Measurements from ENCODE around the gene SRGAP2. TPM values are rescaled to one million over a fixed set of nuclear protein-coding genes. Genes with fewer than 3 reads are reported as not detected.
"Not testable (repeated sequence)": the region's sequence is repeated elsewhere in the genome, so short reads cannot be mapped to it uniquely, and the experiment has no call there.

The SRGAP2 gene
- total and polyA plus RNA-seq, 4 donors = 69.2 to 96.9 (median 85.4) TPM

DNA sequence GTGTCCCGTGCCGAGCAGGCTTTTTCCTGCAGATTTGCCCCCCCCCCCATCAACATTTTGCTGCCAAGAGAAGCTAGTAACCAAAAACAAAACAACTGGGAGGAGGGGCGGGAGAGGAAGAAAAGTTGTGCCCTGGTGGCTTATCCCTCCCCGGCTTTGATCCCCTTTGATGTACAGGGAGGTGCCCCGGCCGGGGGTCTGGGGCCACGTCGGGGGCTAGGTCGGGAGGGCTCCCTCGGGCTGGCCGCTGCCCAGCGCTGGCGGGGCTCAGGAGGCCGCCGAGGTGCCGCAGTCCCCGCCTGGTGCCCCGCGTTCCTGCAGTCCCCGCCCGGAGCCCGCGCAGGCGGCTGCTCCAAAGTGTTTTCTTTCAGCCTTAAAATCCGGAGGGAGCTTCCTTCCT, 1.5 kb downstream of the SRGAP2 start:
- not testable (repeated sequence) for H3K9me3 ChIP-seq (ENCODE audit: control insufficient read depth, insufficient read depth, low read length); H3K36me3 ChIP-seq (ENCODE audit: control insufficient read depth, insufficient read depth, low read length); H3K27ac ChIP-seq (ENCODE audit: low read depth, low read length); H3K4me1 ChIP-seq (ENCODE audit: control insufficient read depth, insufficient read depth, low read length); H3K27me3 ChIP-seq (ENCODE audit: control insufficient read depth, insufficient read depth, low read length)
- H3K4me3 ChIP-seq (ENCODE audit: low read depth, low read length) = peak overlapping the region; percentile 9
- DNase-seq (ENCODE audit: low read depth in 4 of 6, low spot score in 6 of 6) = peak in 2 of 6 donors; percentile 6 to 54
- 0% methylated on average over 2 of the region's 25 CpGs for WGBS (ENCODE audit: insufficient coverage)

DNA sequence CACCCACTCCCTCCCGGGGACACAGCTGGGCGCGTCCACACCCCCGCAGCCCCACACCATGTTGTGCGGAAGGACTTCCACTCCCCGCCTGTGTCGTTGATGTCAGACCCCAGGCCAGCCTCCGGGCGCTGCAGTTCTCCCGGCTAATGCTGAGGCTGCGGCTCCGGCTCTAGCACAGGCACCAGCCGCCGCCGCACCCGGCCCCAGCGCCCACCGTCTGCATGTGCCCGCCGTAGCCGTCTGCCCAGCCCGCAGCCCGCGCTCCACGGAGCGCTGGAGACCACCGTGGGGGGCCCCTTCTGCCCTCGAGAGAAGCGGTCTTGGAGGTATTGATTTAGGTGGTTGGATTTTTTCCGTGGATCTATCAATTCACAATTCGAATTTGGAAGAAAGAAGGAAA, 2.2 kb downstream of the SRGAP2 start:
- not testable (repeated sequence) for H3K4me1 ChIP-seq (ENCODE audit: control insufficient read depth, insufficient read depth, low read length); H3K9me3 ChIP-seq (ENCODE audit: control insufficient read depth, insufficient read depth, low read length); DNase-seq (ENCODE audit: low read depth in 4 of 6, low spot score in 6 of 6); H3K36me3 ChIP-seq (ENCODE audit: control insufficient read depth, insufficient read depth, low read length); H3K4me3 ChIP-seq (ENCODE audit: low read depth, low read length); H3K27me3 ChIP-seq (ENCODE audit: control insufficient read depth, insufficient read depth, low read length); H3K27ac ChIP-seq (ENCODE audit: low read depth, low read length)
- WGBS (ENCODE audit: insufficient coverage) = no CpG with 5 or more reads among the region's 31 CpGs

DNA sequence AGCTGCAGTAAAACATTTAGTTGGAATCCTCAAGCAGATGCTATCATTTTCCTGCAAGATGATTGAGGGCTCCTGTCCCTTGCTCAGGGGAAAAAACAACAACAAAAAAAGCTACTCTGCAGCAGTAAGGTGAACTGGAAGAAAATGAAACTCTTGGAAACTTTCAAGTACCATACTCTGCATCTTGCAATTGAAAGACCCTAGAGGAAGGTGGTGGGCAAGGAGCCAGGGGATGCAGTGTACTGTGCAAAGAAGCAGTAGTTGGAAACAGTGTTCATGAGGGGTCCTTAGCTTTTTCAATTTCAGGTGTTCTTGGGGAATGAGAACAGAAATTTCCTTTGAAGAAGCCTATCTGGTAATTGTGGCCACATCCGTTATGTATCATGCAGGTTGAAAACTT, 7.5 kb downstream of the SRGAP2 start:
- H3K4me1 ChIP-seq (ENCODE audit: control insufficient read depth, insufficient read depth, low read length); H3K9me3 ChIP-seq (ENCODE audit: control insufficient read depth, insufficient read depth, low read length); H3K4me3 ChIP-seq (ENCODE audit: low read depth, low read length); H3K27me3 ChIP-seq (ENCODE audit: control insufficient read depth, insufficient read depth, low read length); H3K36me3 ChIP-seq (ENCODE audit: control insufficient read depth, insufficient read depth, low read length); H3K27ac ChIP-seq (ENCODE audit: low read depth, low read length): not testable (repeated sequence)
- no CpG with 5 or more reads among the region's 1 CpG for WGBS (ENCODE audit: insufficient coverage)
- peak in 2 of 6 donors; percentile 17 to 44 for DNase-seq (ENCODE audit: low read depth in 4 of 6, low spot score in 6 of 6)

DNA sequence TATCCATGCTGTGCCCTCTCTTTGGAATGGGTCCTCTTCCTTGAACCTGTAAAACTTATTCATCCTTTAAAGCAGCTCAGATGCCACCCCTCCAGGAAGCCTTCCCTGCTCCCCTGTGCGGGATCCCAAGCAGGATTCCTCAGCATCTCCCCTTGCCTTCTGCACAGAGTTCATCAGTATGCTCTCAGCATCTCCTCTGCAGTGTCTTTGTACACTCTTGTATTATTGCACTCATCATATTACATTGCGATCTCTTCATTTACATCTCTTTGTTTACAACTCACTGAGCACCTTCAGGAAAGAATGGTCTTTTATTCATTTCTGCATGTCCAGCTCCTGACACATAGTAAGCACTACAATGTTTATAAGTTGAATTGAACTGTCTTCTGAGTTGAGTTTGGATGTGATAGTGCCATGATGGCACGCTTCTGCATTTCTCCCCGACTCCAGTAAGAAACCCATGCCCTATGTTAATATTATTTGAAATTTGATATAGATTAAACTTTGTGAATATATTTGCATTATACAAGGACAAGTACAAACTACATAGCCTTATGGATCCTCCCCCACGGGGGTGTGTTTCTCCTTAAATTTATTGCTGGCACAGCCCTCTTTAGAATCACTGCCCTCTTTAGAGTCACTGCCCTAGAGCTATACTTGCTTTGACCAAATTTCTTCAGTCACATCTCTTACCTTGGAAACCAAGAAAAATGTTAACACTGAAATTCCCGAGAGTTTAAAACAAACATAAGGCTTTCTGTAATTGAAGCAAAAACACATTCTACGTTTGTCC, 12.5 kb downstream of the SRGAP2 start:
- H3K36me3 ChIP-seq (ENCODE audit: control insufficient read depth, insufficient read depth, low read length); H3K4me3 ChIP-seq (ENCODE audit: low read depth, low read length); H3K4me1 ChIP-seq (ENCODE audit: control insufficient read depth, insufficient read depth, low read length); H3K27ac ChIP-seq (ENCODE audit: low read depth, low read length); H3K9me3 ChIP-seq (ENCODE audit: control insufficient read depth, insufficient read depth, low read length); H3K27me3 ChIP-seq (ENCODE audit: control insufficient read depth, insufficient read depth, low read length); DNase-seq (ENCODE audit: low read depth in 4 of 6, low spot score in 6 of 6): not testable (repeated sequence)
- WGBS (ENCODE audit: insufficient coverage) = no CpG with 5 or more reads among the region's 7 CpGs

DNA sequence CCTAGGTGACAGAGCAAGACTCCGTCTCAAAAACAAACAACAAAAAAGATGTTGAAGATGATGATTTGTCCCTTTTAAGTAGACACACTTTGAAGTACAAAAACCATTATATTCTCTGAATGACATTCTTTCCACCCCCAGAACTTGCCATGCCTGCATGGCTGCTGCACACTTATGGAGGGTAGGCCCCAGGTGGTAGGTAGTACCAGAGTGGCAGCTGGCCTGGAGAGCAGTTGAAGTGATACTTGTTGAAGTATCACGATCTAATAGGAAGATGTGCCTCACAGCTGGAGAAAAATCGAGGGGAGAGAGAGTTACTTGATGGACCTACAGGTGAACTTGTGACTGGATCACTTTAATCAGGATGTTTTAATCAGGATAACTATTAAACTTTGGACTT, 14.9 kb downstream of the SRGAP2 start:
- no CpG with 5 or more reads among the region's 3 CpGs for WGBS (ENCODE audit: insufficient coverage)

DNA sequence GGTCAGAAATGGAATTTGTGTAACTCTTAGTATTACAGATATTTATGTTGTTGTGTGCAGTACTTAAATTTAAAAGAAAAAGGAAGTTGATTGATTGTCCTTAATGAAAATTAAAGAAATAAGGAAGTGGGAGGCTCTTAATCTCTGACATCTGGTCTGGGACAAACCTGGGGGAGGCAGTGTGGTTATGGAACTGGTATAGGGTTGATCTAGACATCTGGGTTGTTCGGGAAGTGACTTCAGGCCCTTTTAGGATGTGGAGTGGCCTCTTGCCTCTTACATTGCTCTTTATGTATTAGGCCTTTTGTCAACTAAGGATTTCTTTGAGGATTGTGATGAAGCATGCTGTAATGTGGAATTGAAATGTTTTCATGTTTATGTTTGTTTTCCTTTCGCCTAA, 15.4 kb downstream of the SRGAP2 start:
- not testable (repeated sequence) for H3K9me3 ChIP-seq (ENCODE audit: control insufficient read depth, insufficient read depth, low read length); H3K27ac ChIP-seq (ENCODE audit: low read depth, low read length); H3K36me3 ChIP-seq (ENCODE audit: control insufficient read depth, insufficient read depth, low read length); H3K4me1 ChIP-seq (ENCODE audit: control insufficient read depth, insufficient read depth, low read length); H3K27me3 ChIP-seq (ENCODE audit: control insufficient read depth, insufficient read depth, low read length); DNase-seq (ENCODE audit: low read depth in 4 of 6, low spot score in 6 of 6); H3K4me3 ChIP-seq (ENCODE audit: low read depth, low read length)
- no CpG with 5 or more reads among the region's 2 CpGs for WGBS (ENCODE audit: insufficient coverage)

More for the DNA sequence above, 14.9 kb downstream of the SRGAP2 start:
- H3K4me1 ChIP-seq (ENCODE audit: control insufficient read depth, insufficient read depth, low read length); H3K27ac ChIP-seq (ENCODE audit: low read depth, low read length); H3K9me3 ChIP-seq (ENCODE audit: control insufficient read depth, insufficient read depth, low read length); H3K27me3 ChIP-seq (ENCODE audit: control insufficient read depth, insufficient read depth, low read length); H3K36me3 ChIP-seq (ENCODE audit: control insufficient read depth, insufficient read depth, low read length); DNase-seq (ENCODE audit: low read depth in 4 of 6, low spot score in 6 of 6); H3K4me3 ChIP-seq (ENCODE audit: low read depth, low read length): not testable (repeated sequence)

DNA sequence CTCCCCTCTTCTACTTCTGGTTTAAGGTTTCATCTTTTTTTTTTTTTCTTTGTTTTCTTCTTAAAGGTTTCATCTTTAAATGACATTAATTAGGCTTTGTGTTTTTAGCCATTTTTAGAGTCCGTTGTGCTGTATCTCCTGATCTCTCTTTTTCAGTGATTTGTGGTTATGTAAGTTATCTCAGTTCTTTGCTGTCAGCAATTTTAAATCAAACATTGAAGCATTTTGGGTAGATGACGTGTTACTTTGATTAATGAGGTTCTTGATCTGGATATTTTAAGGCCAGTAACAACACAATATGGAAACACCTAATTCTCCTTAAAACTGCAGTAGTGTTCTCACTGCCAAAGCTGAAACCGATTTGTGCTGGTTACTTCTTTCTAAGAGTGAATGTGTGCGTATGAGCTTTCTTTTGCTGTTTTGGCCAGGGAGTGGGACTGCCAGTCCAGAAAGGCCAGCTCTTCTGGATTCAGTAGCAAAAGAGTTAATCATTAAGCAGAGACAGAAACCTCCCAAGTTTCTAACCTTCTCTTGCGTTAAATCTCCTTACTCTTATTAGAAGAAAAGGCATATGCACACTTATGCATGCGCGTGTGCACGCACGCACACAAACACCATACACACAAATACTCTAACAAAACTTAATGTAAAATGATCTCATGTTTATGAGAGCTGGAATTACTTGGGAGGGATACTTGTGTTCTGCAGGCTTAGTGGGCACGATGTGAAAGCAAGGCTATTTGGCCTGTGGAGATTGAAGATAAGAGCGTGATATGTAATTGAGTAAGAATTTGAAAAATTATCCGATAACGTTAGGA, 16.4 kb downstream of the SRGAP2 start:
- H3K36me3 ChIP-seq (ENCODE audit: control insufficient read depth, insufficient read depth, low read length); DNase-seq (ENCODE audit: low read depth in 4 of 6, low spot score in 6 of 6): not testable (repeated sequence)
- WGBS (ENCODE audit: insufficient coverage) = no CpG with 5 or more reads among the region's 13 CpGs

DNA sequence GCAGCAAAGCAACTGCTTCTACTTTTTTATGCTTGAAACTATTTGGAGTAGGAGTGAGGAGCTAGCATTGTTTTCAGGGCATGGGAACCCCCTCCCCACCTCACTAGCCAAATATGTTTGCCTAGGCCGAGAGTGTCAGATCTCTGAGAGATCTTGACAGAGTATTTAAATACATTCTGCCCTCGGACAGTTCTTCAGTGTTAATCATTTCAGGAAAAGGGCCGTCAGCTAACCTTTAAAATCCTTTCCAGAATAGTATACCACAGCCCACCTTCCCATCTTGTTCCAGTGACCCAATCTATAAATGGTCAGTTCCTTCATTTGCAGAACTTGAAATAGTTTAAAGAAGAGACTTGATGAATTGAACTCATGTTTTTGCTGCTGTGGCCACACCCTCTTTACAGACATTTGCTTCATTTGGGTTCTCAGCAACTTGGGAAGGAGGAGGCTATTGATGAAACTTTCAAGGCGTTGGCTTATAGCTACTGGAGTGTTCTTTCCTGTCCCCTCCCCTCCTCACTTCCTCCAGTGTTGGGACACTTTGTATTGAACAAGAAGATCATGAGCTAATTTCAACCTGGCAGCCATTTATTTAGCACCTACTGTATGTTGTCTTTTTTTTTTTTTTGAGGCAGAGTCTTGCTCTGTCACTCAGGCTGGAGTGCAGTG, 17.1 kb downstream of the SRGAP2 start:
- not testable (repeated sequence) for DNase-seq (ENCODE audit: low read depth in 4 of 6, low spot score in 6 of 6); H3K4me3 ChIP-seq (ENCODE audit: low read depth, low read length); H3K4me1 ChIP-seq (ENCODE audit: control insufficient read depth, insufficient read depth, low read length); H3K9me3 ChIP-seq (ENCODE audit: control insufficient read depth, insufficient read depth, low read length); H3K36me3 ChIP-seq (ENCODE audit: control insufficient read depth, insufficient read depth, low read length); H3K27me3 ChIP-seq (ENCODE audit: control insufficient read depth, insufficient read depth, low read length)
- WGBS (ENCODE audit: insufficient coverage) = no CpG with 5 or more reads among the region's 4 CpGs
- H3K27ac ChIP-seq (ENCODE audit: low read depth, low read length) = peak overlapping the region; percentile 47

More for the DNA sequence above, 16.4 kb downstream of the SRGAP2 start:
- H3K4me1 ChIP-seq (ENCODE audit: control insufficient read depth, insufficient read depth, low read length); H3K4me3 ChIP-seq (ENCODE audit: low read depth, low read length); H3K27me3 ChIP-seq (ENCODE audit: control insufficient read depth, insufficient read depth, low read length); H3K9me3 ChIP-seq (ENCODE audit: control insufficient read depth, insufficient read depth, low read length): not testable (repeated sequence)
- peak overlapping the region; percentile 47 for H3K27ac ChIP-seq (ENCODE audit: low read depth, low read length)

DNA sequence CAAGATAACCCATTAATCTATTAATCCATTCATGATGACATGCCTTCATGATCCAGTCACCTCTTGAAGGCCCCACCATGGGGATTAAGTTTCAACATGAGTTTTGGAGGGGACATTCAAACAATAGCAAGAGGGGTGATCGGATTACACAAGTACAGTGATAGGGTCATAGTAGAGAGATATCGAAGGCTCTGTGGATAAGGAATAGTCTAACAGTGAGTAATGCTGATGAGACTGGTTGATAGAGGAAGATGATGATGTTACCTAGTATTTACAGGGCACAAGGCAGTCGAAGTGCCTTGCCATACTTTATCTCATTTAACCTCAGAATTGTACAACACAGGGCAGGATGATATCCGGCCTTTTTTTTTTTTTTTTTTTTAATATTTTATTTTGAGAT, 18.2 kb downstream of the SRGAP2 start:
- not testable (repeated sequence) for H3K4me1 ChIP-seq (ENCODE audit: control insufficient read depth, insufficient read depth, low read length); H3K4me3 ChIP-seq (ENCODE audit: low read depth, low read length); H3K27me3 ChIP-seq (ENCODE audit: control insufficient read depth, insufficient read depth, low read length); DNase-seq (ENCODE audit: low read depth in 4 of 6, low spot score in 6 of 6); H3K36me3 ChIP-seq (ENCODE audit: control insufficient read depth, insufficient read depth, low read length); H3K27ac ChIP-seq (ENCODE audit: low read depth, low read length); H3K9me3 ChIP-seq (ENCODE audit: control insufficient read depth, insufficient read depth, low read length)
- WGBS (ENCODE audit: insufficient coverage) = no CpG with 5 or more reads among the region's 4 CpGs

Data from spinal cord (tissue), 10 donors.